OCI-LY7 (cell line): ENCODE measurements around the gene LITAFD.

Experiments
- CTCF ChIP-seq: fragments of 200-600 bp; sonication (generic); conservative IDR thresholded peaks from 2 replicates; pipeline ENCODE4 v1.5.1; 2014; ENCODE audit warnings: mild to moderate bottlenecking, antibody characterized with exemption, low read length, moderate library complexity, mixed read lengths
- EZH2phosphoT487 ChIP-seq: fragments of 200-600 bp; sonication (generic); IDR thresholded peaks from 2 replicates; pipeline ENCODE4 v1.6.1; 2018; ENCODE audit warnings: low read depth, borderline replicate concordance, mild to moderate bottlenecking, mixed run types, antibody characterized with exemption, low read length, moderate library complexity, mixed read lengths

DNA sequence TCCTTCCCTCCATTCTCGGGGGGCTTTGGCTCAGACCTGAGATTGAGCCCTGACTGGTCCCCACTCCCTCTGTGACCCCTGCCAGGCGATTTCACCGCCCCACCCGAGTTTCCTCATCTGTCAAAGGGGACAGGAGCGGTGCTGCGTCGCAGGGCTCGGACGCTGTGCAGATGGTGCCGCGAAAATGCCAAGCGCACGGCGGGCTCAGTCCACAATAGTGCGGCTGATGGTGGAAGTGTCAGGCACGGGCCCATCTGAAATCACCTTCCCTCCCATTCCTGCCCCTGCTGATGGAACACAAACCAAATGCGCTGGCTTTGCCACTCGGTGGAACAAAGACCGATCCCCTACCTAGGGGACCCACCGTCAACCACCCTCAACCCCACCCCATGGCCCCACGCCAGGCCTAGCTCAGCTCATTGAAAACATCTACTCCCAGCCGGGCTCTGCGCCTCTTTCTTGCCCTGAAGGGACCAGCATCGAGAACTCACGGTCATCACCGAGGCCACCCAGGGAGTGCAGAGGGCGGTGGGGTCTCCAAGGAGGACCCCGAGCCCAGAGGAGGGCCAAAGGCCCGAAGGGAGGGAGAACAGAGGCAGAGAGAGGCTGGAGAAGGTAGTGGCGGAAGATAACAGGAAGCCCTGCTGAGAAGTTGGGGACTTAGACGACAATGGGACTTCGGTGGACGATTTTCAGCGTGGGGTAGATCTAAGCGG lies 14.8 kb upstream of the LITAFD start:
- TF ChIP-seq CTCF (no peak), EZH2phosphoT487 (no peak)
